GM12865 (cell line): ENCODE measurements around the gene DAAM2.

ENCODE experiments used
- DNase-seq: peaks from one replicate; pipeline ENCODE4 v3.0.0; 2010; ENCODE audit warnings: low read depth
- H3K4me3 ChIP-seq: 2 replicates; pipeline ENCODE4 v1.5.1; 2011; ENCODE audit warnings: mild to moderate bottlenecking, low read depth, low read length, control low read depth
- CTCF ChIP-seq: IDR thresholded peaks from 2 replicates; pipeline ENCODE4 v1.5.1; 2011; ENCODE audit warnings: low read length, control low read depth, low read depth, inconsistent platforms; ENCODE audit not compliant: insufficient read depth; ENCODE audit errors: missing control alignments

Gene DAAM2

DNA sequence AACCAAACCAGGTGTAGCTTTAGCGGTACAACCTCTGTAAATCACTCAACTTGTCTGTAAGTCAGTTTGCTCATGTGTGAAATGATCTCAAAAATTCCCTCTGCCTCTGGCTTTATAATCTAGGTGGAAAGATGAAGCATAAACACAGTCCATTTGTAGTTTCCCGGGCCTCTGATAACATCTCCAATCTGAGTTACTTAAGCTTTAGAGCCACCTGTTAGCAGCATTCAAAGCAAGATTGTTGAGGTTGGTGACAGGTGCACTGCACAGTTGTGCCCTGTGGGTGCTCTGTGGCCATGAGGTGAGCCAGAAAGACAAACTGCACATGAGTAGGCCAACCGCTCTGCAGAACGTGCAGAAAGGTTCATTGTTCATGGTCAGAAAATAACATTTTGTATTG, 88.4 kb downstream of the DAAM2 start:
- no peak for TF ChIP-seq CTCF
- no peak for DNase-seq

GRCh38 chr6:39881851-39882530, 89.8 kb downstream of the DAAM2 start:
- no peak overlapping the region for H3K4me3 ChIP-seq
- TF ChIP-seq CTCF = no peak
- DNase-seq = no peak

More for the DNA sequence above, 88.4 kb downstream of the DAAM2 start:
- no peak overlapping the region for H3K4me3 ChIP-seq

GRCh38 chr6:39882531-39882899, 90.3 kb downstream of the DAAM2 start:
- no peak for DNase-seq
- H3K4me3 ChIP-seq = no peak overlapping the region

GRCh38 chr6:39884696-39885095, 92.5 kb downstream of the DAAM2 start:
- H3K4me3 ChIP-seq = no peak overlapping the region
- no peak for TF ChIP-seq CTCF
- DNase-seq = no peak

More at GRCh38 chr6:39882531-39882899, 90.3 kb downstream of the DAAM2 start:
- TF ChIP-seq CTCF = no peak

- H3K4me3 ChIP-seq = no peak overlapping the region
- TF ChIP-seq CTCF = no peak
- no peak for DNase-seq
Observed at GRCh38 chr6:39885691-39886090, 93.5 kb downstream of the DAAM2 start.

GRCh38 chr6:39886871-39887270, 94.7 kb downstream of the DAAM2 start:
- DNase-seq = no peak
- TF ChIP-seq CTCF = no peak
- H3K4me3 ChIP-seq = no peak overlapping the region
